IPS DF 4.7 (cell line): ENCODE measurements around the gene USP6NL.
"Not testable (repeated sequence)": the region's sequence is repeated elsewhere in the genome, so short reads cannot be mapped to it uniquely, and the experiment has no call there.

Source experiments
- DNase-seq: peaks from one replicate; pipeline ENCODE4 v3.0.0-alpha.2; 2013; ENCODE audit warnings: low spot score; ENCODE audit errors: extremely low read depth

Gene USP6NL

GRCh38 chr10:11520892-11521291 is 90.6 kb downstream of the USP6NL start:
- no peak for DNase-seq

DNA sequence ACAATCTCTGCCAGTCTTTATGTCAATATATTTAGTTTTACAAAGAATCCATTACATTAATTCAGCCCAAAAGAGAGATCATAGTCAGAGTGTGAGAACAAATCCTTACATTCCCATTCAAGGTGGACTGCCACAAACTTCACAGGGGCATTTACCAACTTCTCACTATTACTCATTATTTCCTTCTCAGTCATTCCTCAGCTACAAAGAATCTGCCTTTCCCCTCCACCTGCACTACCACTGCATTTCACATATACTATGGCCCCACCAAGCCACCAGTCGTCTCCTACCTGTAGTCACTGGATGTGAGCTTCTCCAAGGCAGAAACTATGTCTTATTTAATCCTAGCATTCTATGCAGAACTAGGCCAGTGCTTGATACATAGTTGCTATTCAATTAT is 94.3 kb downstream of the USP6NL start:
- DNase-seq: no peak

DNA sequence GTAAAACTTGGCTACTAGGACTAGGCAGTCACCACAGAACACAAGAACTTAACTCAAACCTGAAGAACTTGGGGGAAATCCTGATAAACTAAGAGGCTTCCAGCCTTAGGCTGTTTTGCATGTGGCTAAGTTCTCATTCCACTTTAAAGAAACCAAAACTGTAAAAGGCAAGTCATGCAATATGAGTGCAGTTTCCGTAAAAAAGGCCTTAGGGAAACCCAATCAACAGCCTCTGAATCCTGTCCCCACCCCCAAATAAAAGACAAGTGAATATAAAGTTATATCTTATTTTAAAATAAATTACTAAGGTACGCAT is 95.1 kb downstream of the USP6NL start:
- DNase-seq: no peak

DNA sequence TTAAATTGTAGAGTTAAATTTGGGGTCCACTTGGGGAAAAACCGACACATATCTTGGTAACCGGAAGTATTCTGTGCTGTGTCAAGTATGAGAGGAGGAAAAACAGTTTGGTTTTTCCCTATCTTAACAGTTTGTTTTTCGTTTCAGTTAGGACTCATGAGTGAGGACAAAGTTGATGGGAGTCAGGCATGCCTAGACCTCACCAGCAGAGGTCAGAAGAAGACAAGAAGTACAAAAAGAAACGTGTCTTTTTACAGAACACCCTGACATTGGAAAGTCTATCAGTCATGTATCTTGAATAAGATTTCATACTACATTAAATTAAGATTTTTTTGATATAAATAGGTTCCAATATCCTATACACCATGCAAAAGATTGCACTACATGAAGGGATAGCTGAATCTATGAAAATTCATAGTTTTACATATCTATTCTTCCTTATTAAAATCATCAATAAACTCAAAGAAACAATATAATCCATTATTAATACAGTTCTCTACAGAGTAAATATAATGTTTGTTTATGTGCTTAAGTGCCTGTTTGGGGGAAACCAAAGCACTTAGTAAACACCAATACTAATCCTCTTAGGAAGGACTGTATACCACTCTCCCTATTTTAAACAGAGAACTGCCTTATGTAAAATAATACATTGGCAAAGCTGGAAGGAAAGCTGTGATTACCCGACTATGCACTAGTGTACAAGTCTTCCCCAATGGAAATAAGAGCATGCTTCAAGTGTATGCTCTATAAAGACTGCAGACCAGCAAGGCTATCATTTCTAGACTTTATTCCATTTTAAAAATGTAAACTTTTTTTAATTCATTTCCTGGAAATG is 95.6 kb downstream of the USP6NL start:
- DNase-seq: no peak

GRCh38 chr10:11513727-11514126 is 97.7 kb downstream of the USP6NL start:
- DNase-seq: no peak

DNA sequence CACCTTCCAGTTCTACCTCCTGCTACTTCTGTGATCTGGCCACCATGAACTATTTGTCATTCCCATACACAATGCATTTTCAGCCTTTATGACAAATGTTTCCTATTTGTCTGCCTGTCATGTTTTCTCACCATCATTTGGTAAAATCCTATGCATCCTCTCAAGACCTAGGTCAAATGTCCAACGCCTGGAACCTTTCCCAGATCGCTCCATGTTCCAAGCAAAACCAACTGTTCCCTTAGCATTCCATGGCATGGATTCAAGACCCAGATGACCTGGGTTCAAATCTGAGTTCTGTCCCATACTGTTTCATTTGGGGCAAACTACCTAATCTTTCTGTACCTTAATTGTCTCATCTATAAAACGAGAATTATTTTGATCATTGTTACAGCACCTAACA is 98.9 kb downstream of the USP6NL start:
- no peak for DNase-seq

- DNase-seq: no peak
Measured at GRCh38 chr10:11511321-11511720, 100.1 kb downstream of the USP6NL start.

GRCh38 chr10:11510736-11511135 is 100.7 kb downstream of the USP6NL start:
- DNase-seq: no peak

- no peak for DNase-seq
Measured at GRCh38 chr10:11510281-11510680, 101.2 kb downstream of the USP6NL start.

DNA sequence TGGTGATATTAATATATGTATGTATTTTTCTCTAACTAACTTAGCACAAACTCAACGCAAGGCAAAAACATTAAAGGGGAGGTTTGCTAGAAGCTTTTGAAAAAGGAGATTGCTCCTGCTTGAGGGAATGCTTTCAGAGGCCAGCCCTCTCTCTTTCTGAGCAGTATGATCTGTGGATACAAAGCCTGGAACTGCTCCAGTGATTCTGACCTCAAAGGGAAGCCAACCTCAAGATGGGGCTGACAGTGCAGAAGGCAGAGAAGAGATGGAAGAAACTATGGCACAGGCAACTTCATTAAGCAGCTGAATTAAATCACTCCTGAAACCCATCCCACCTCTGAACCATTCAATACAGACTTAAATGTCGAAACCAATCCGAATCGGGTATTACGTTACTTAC is 102.4 kb downstream of the USP6NL start:
- no peak for DNase-seq

DNA sequence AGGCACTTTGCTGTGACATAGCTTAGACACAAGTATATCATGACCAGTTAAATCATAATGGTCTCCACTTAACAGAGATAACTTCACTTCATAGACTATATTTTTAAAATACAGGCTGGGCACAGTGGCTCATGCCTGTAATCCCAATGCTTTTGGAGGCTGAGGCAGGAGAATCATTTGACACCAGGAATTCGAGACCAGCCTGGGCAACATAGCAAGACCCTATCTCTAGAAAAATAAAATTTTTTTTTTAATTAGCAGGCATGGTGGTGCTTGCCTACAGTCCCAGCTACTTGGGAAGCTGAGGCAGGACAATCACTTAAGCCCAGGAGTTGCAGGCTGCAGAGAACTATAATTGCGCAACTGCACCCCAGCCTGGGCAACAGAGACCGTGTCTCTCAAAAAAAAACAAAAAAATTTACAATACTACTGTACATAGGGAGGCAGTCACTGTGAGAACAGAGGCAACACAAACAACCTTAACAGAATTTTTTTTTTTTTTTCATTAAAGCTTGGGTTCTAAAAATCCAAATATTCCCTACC is 105.1 kb downstream of the USP6NL start:
- DNase-seq: no peak

DNA sequence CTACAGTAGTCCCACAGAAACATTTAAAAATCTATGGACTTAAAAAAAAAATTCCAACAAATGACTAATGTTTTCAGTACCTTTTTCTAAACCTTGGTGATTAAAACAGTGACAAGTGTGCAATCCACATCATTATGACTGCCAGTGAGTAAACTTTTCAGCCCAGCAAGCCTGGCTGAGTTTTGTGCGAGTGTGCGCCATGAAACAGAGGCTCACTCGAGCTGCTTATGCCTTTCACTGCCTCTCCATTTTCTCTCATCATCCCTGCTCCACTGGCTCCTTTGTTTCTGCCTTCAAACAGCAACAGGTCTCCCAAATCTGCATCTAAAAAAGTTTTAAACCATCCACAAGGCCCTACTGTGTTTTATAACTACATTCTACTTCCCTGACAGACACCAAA is 105.8 kb downstream of the USP6NL start:
- no peak for DNase-seq

DNA sequence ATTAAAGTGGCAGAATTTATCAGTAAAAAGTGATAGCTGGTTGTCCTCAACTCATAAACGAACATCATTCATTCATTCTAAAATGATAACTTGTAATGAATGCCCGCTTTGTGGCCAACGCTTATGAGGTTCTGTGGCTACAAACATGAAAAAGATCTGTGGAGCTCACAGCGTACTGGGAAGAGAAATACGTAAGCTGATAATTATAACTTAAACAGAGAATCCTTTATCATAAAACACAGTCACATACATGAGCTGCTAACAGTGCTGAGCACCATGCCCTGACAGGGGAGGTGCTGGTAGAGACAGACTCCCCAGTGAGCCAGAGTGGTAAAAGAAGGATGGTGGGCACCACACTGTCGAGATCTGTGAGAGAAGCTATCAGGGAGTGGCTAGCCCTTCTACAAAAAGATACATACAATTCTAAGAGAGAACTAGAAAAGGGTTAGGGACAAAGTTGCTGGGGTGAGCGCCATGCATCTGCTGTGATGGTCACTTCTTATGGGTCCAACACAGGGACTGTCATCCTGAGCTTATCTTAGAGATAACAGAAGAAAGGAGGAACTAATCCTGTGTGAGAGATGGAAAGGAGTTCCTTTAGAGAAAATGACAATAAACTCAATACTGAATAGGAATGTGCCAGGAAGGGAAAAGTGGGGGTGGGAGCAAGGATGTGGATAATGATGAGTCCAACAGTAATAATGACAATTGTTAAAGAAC is 106.7 kb downstream of the USP6NL start:
- no peak for DNase-seq

DNA sequence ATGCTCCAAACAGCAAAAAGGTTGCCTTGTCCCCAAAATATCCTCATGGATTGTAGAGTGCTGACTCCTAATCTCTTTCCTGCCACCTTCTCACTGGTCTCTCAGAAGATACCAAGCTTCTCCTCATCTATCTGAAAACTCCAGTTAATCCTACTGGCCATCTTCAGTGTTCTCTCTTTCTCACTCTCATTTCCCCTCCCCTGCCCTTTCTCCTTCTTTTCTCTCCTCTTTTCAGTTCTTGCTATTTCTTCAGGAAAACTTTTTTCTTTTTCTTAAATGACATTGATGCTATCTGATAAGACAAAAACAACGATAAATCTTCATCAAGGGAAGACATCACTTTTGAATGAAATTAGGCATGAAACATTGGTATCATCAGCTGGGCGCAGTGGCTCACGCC is 109.8 kb downstream of the USP6NL start:
- DNase-seq: no peak

DNA sequence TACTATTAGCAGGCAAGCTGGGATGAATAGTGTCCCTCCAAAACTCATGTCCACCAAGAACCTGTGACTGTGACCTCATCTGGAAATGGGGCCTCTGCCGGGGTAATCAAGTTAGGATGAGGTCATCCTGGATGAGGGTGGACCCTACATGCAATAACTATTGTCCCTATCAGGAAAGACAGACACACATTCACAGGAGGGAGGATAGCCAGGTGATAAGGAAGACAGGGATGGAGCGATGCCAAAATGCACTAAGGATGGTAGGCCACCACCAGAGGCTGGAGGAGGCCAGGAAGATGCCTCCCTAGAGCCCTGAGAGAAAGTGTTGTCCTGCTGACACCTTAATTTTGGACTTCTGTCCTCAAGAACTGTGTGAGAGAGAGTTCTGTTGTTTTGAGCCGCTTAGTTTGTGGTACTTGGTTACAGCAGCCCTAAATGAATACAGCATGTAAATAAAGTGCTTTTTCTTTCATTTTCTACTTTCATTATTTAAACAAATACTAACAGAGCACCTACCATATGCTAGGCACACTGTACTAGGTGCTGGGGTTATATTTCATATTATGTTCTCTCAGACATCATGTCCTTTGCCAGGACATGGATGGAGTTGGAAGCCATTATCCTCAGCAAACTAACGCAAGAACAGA is 111.9 kb downstream of the USP6NL start:
- DNase-seq: no peak

- DNase-seq: no peak
Measured at GRCh38 chr10:11498399-11498798, 113.1 kb downstream of the USP6NL start.

- not testable (repeated sequence) for DNase-seq
Measured at GRCh38 chr10:11494923-11495322, 116.5 kb downstream of the USP6NL start.

DNA sequence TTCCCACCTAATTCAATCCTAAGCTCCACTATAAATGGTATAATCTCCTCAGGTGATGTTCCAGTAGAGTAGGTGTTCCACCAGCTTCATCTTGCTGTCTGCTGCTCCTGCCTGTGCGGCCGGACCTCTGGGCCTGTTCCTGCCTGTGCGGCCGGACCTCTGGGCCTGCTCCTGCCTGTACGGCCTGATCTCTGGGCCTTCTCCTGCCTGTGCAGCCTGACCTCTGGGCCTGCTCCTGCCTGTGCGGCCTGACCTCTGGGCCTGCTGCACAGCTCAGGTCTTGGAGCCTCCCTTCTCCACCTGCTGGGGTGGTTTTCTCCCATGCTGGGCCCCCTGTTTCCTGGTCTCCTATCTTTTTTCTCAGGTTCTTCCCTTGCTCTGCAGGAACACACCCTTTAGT is 117.8 kb downstream of the USP6NL start:
- no peak for DNase-seq

GRCh38 chr10:11491087-11491486 is 120.4 kb downstream of the USP6NL start:
- no peak for DNase-seq

DNA sequence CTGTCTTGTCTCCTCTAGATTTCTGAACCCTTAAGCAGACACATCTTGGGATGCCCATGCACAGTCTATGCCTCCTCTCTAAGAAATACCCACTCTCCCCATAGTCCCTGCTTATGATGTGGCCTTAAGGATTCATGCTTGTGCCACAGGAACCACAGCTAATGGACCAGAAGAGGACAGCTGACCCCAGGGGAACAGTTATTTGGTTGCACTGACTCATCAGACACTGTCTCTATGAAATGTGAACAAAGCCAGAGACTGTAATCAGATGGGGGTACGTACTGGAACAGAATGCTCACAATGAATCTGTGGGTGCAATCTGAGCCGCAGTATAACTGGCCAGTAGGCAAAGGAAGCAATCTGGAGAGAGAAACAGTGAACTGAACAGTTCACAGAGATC is 121.9 kb downstream of the USP6NL start:
- no peak for DNase-seq

- DNase-seq: no peak
Measured at GRCh38 chr10:11488126-11488525, 123.3 kb downstream of the USP6NL start.
